GM10248 (cell line): ENCODE measurements around the gene ASB1.
A peak's percentile ranks its signal among the peaks of the same experiment; 100 is the strongest.

ENCODE experiments used
- CTCF ChIA-PET: fragments of 300-600 bp; sonication (Branson Sonifier 250); formaldehyde crosslinking; extraction: SDS; loops from one replicate; lab custom pipeline; 2021; ENCODE audit warnings: antibody characterized with exemption; lab: Yijun Ruan, JAX
- POLR2A ChIA-PET: fragments of 350-650 bp; sonication (Branson Sonifier 250); formaldehyde crosslinking; extraction: SDS; loops from one replicate; lab custom pipeline; 2020; ENCODE audit warnings: antibody characterized with exemption; lab: Yijun Ruan, JAX
- DNase-seq: peaks from one replicate; pipeline ENCODE4 v3.0.0; 2012; ENCODE audit errors: extremely low spot score
- TF ChIP-seq, protein P1 (sequence below): IDR thresholded peaks from 2 replicates; pipeline ENCODE4 v1.5.1; 2012; ENCODE audit warnings: mild to moderate bottlenecking, low read depth; ENCODE audit errors: extremely low read depth, missing control alignments, control extremely low read depth

ASB1 gene

GRCh38 chr2:238426568-238427434 lies at the start of gene ASB1:
Gene ASB1, plus strand, starts transcription at chr2:238426927. Its CDS starts 144 bp downstream, at chr2:238427071.
- ChIA-PET CTCF (no interaction called here), POLR2A (no interaction called here)

GRCh38 chr2:238378230-238379095 lies 48.3 kb upstream of the ASB1 start:
- TF ChIP-seq, protein P1, sequence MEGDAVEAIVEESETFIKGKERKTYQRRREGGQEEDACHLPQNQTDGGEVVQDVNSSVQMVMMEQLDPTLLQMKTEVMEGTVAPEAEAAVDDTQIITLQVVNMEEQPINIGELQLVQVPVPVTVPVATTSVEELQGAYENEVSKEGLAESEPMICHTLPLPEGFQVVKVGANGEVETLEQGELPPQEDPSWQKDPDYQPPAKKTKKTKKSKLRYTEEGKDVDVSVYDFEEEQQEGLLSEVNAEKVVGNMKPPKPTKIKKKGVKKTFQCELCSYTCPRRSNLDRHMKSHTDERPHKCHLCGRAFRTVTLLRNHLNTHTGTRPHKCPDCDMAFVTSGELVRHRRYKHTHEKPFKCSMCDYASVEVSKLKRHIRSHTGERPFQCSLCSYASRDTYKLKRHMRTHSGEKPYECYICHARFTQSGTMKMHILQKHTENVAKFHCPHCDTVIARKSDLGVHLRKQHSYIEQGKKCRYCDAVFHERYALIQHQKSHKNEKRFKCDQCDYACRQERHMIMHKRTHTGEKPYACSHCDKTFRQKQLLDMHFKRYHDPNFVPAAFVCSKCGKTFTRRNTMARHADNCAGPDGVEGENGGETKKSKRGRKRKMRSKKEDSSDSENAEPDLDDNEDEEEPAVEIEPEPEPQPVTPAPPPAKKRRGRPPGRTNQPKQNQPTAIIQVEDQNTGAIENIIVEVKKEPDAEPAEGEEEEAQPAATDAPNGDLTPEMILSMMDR = no peak
- ChIA-PET CTCF (interaction anchor here (0.7 kb wide), 1 partner anchor 8 kb away, joined by 4 read pairs; no protein-coding TSS in a partner anchor), POLR2A (no interaction called here)
- no peak for DNase-seq

More at GRCh38 chr2:238426568-238427434, at the start of gene ASB1:
- TF ChIP-seq, protein P1 = no peak
- DNase-seq = peak; percentile 91

DNA sequence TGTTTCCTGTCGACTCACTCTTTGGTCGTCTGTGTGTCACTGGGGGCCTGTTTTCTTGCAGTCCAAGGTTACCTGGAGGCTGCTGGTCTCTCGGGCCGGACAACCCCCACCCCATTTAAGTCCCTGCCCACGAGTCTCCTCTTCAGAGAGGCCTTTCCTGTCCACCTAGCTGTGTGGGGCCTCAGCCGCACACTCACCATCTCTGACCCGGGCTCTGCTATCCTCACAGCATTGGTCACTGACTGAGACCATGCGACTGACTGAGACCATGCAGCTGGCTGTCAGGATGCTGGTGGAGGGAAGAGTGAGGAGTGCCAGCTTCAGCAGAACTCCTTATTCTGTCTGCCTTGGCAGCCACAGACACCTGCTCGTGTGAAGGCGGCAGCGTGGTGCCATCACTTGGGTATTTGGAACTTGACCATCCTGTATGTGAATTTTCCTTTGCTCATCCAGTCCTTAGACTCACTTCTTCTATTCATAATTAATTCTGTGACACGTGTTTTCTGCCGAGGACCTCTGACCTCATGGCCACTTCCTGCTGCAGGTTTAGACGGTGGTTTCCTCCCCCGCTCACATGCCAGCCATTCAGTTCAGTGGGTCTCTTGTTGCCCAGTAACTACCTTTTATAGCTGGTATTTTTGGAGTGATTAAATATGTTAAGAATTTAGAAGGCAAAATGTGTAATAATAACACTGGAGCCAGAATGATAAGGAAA lies 47.5 kb upstream of the ASB1 start:
- ChIA-PET CTCF (interaction anchor here (0.7 kb wide), 1 partner anchor 8 kb away, joined by 4 read pairs; no protein-coding TSS in a partner anchor), POLR2A (no interaction called here)
- DNase-seq = no peak
- TF ChIP-seq, protein P1 = no peak

DNA sequence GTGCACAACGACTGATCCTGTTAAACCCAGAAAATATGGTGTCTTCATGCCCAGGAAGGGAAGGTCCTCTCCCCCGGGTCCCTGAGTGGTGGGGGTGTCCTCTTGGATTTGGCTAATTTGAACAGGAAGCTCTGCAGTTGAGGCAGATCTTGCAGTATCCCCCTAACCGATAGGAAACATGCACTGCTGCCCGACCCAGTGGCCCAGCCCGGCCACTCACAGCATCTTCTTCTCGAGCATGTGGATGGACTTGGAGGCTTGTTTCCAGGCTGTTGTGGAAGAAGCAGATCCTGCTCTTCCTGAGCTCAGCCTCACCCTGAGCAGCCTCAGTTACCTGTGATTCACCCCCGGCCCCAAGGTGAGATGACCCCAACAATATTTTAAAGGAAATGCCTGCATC lies 46.4 kb upstream of the ASB1 start:
- POLR2A ChIA-PET = no interaction called here
- TF ChIP-seq, protein P1 = no peak
- no peak for DNase-seq
- CTCF ChIA-PET = interaction anchor here (0.9 kb wide), 1 partner anchor 10 kb away, joined by 4 read pairs; no protein-coding TSS in a partner anchor

- CTCF ChIA-PET = interaction anchor here (0.9 kb wide), 1 partner anchor 11 kb away, joined by 4 read pairs; no protein-coding TSS in a partner anchor
- POLR2A ChIA-PET = no interaction called here
- TF ChIP-seq, protein P1 = no peak
- no peak for DNase-seq
These were observed 45.9 kb upstream of the ASB1 start for GRCh38 chr2:238380785-238381184.
